SU-DHL-6 (cell line): ENCODE data around the gene VAV3.

Experiments used
- H2AFZ ChIP-seq: fragments of 200-600 bp; sonication (generic); 2 replicates; pipeline ENCODE4 v1.6.1; 2014; ENCODE audit warnings: low read depth, mild to moderate bottlenecking, moderate library complexity, mixed read lengths, antibody characterized with exemption, low read length; ENCODE audit not compliant: severe bottlenecking
- H3F3A ChIP-seq: fragments of 200-600 bp; shearing (Covaris generic); 2 replicates; pipeline ENCODE4 v1.6.0; 2016; ENCODE audit warnings: antibody characterized with exemption, mild to moderate bottlenecking; ENCODE audit not compliant: insufficient read depth
- H3K27ac ChIP-seq: fragments of 200-600 bp; sonication (generic); 2 replicates; pipeline ENCODE4 v1.5.1; 2016; ENCODE audit warnings: low read depth, mild to moderate bottlenecking, low read length, moderate library complexity, mixed read lengths
- H3K27me3 ChIP-seq: fragments of 200-600 bp; sonication (generic), shearing (Covaris generic); 2 replicates; pipeline ENCODE4 v1.6.0; 2014; ENCODE audit warnings: mild to moderate bottlenecking, low read length
- H3K36me3 ChIP-seq: fragments of 200-600 bp; sonication (generic); 2 replicates; pipeline ENCODE4 v1.6.1; 2014; ENCODE audit warnings: mild to moderate bottlenecking, low read length, mixed read lengths
- H3K4me2 ChIP-seq: fragments of 300-600, 200-600 bp; shearing (Covaris generic), sonication (generic); 2 replicates; pipeline ENCODE4 v1.6.0; 2014; ENCODE audit warnings: low read length, low read depth, mild to moderate bottlenecking; ENCODE audit not compliant: poor library complexity, severe bottlenecking
- H3K4me3 ChIP-seq: fragments of 200-600 bp; sonication (generic); 2 replicates; pipeline ENCODE4 v1.5.1; 2014; ENCODE audit warnings: antibody characterized with exemption, low read length, mild to moderate bottlenecking, mixed read lengths; ENCODE audit not compliant: insufficient read depth, poor library complexity, severe bottlenecking
- H3K79me2 ChIP-seq: fragments of 200-600 bp; sonication (generic); 2 replicates; pipeline ENCODE4 v1.6.1; 2014; ENCODE audit warnings: mild to moderate bottlenecking, low read length, moderate library complexity; ENCODE audit not compliant: insufficient read depth
- H3K9ac ChIP-seq: fragments of 200-600 bp; sonication (generic); 2 replicates; pipeline ENCODE4 v1.7.0; 2014; ENCODE audit warnings: mild to moderate bottlenecking, low read length
- H3K9me2 ChIP-seq: fragments of 200-600 bp; sonication (generic); replicated peaks from 2 replicates; pipeline ENCODE4 v1.6.1; 2014; ENCODE audit warnings: low read length; ENCODE audit not compliant: insufficient read depth
- H3K9me3 ChIP-seq: fragments of 200-600 bp; sonication (generic); 2 replicates; pipeline ENCODE4 v1.6.1; 2014; ENCODE audit warnings: low read length, mixed read lengths; ENCODE audit not compliant: insufficient read depth
- H4K20me1 ChIP-seq: fragments of 200-600 bp; sonication (generic); 2 replicates; pipeline ENCODE4 v1.6.1; 2014; ENCODE audit warnings: low read depth, mild to moderate bottlenecking, antibody characterized with exemption, low read length, moderate library complexity, mixed read lengths
- CTCF ChIP-seq: fragments of 200-600 bp; sonication (generic); IDR thresholded peaks from one replicate; pipeline ENCODE4 v1.5.1; 2017; ENCODE audit warnings: antibody characterized with exemption, mild to moderate bottlenecking, low read length, moderate library complexity; ENCODE audit not compliant: insufficient read depth, poor library complexity, severe bottlenecking
- EZH2phosphoT487 ChIP-seq: fragments of 200-600 bp; sonication (generic), shearing (Covaris generic); conservative IDR thresholded peaks from 2 replicates; pipeline ENCODE4 v1.6.1; 2018; ENCODE audit warnings: mild to moderate bottlenecking, antibody characterized with exemption, low read length, moderate library complexity, mixed read lengths

VAV3 gene

GRCh38 chr1:107793896-107794453 lies 171.0 kb downstream of the VAV3 start:
- no peak overlapping the region for H3K9ac ChIP-seq
- TF ChIP-seq CTCF: no peak
- TF ChIP-seq EZH2phosphoT487: no peak
- no peaks in the 10 kb centered on the region for H3K36me3 ChIP-seq
- no peak overlapping the region for H2AFZ ChIP-seq
- no peaks in the 10 kb centered on the region for H3K9me2 ChIP-seq
- no peaks in the 10 kb centered on the region for H3K27me3 ChIP-seq
- peaks cover 23% of the 10 kb centered on the region; the same call in 1 of the 2 replicates for H3F3A ChIP-seq
- no peaks in the 10 kb centered on the region for H4K20me1 ChIP-seq
- no peaks in the 10 kb centered on the region for H3K79me2 ChIP-seq
- H3K4me3 ChIP-seq: no peak overlapping the region
- no peak overlapping the region for H3K4me2 ChIP-seq
- H3K27ac ChIP-seq: peak overlapping the region; percentile 90
- H3K9me3 ChIP-seq: no peaks in the 10 kb centered on the region

- Histone ChIP-seq H3K4me3 (no peak overlapping the region), H3K27me3 (no peaks in the 10 kb centered on the region), H3K27ac (peak overlapping the region; percentile 37), H3K79me2 (no peaks in the 10 kb centered on the region), H3K36me3 (no peaks in the 10 kb centered on the region), H3K9me3 (no peaks in the 10 kb centered on the region), H3K9me2 (no peaks in the 10 kb centered on the region), H4K20me1 (no peaks in the 10 kb centered on the region), H3F3A (peaks cover 16% of the 10 kb centered on the region; the same call in 1 of the 2 replicates), H3K9ac (no peak overlapping the region), H2AFZ (no peak overlapping the region), H3K4me2 (no peak overlapping the region)
- TF ChIP-seq EZH2phosphoT487 (no peak), CTCF (no peak)
Observed at GRCh38 chr1:107791348-107791747, 173.6 kb downstream of the VAV3 start.

GRCh38 chr1:107789817-107790524 lies 175.0 kb downstream of the VAV3 start:
- Histone ChIP-seq H4K20me1 (no peaks in the 10 kb centered on the region), H3K36me3 (no peaks in the 10 kb centered on the region), H3K79me2 (no peaks in the 10 kb centered on the region), H3F3A (peaks cover 5% of the 10 kb centered on the region; the same call in 1 of the 2 replicates), H3K9me3 (no peaks in the 10 kb centered on the region), H3K4me2 (no peak overlapping the region), H3K27me3 (no peaks in the 10 kb centered on the region), H3K9me2 (no peaks in the 10 kb centered on the region), H3K27ac (peak overlapping the region; percentile 39), H2AFZ (no peak overlapping the region), H3K9ac (no peak overlapping the region), H3K4me3 (no peak overlapping the region)
- TF ChIP-seq CTCF (no peak), EZH2phosphoT487 (no peak)
